Keratinocyte (primary cell): ENCODE data around the gene TMEM94. TPM values are rescaled to one million over a fixed set of nuclear protein-coding genes. Genes with fewer than 3 reads are reported as not detected.

ENCODE experiments used
- DNase-seq: peaks from one replicate; pipeline ENCODE4 v3.0.0-alpha.2; 2011; ENCODE audit warnings: low read depth, missing footprints, low spot score
- FAIRE-seq: peaks from 2 replicates; lab custom pipeline; 2011; peaks lifted over from hg19 to GRCh38; lab: Jason Lieb, UNC
- H2AFZ ChIP-seq: 2 replicates; pipeline ENCODE4 v1.6.0; 2012; ENCODE audit warnings: low read length, control low read depth, inconsistent platforms; ENCODE audit not compliant: control insufficient read depth
- H3K27ac ChIP-seq: 2 replicates; pipeline ENCODE4 v1.5.1; 2011; ENCODE audit warnings: low read length; ENCODE audit not compliant: control insufficient read depth, insufficient read depth
- H3K27me3 ChIP-seq: 3 replicates; pipeline ENCODE4 v1.6.0; 2011; ENCODE audit warnings: low read length; ENCODE audit not compliant: control insufficient read depth, insufficient read depth; ENCODE audit errors: extremely low read depth
- H3K36me3 ChIP-seq, 2 experiments: 2 replicates in 1 of 2; 3 replicates in 1 of 2; pipeline ENCODE4 v1.5.1; 2011; ENCODE audit warnings: low read length in 2 of 2, mild to moderate bottlenecking in 1 of 2; ENCODE audit not compliant: control insufficient read depth in 2 of 2, insufficient read depth in 2 of 2; ENCODE audit errors: extremely low read depth in 1 of 2
- H3K4me1 ChIP-seq: 3 replicates; pipeline ENCODE4 v1.5.1; 2011; ENCODE audit warnings: low read length; ENCODE audit not compliant: control insufficient read depth, insufficient read depth; ENCODE audit errors: extremely low read depth
- H3K4me2 ChIP-seq: 3 replicates; pipeline ENCODE4 v1.6.0; 2011; ENCODE audit warnings: low read depth, low read length; ENCODE audit not compliant: control insufficient read depth, insufficient read depth; ENCODE audit errors: extremely low read depth
- H3K4me3 ChIP-seq, 3 experiments: fragments of 200-600 bp in 1 of 3; sonication (generic) in 1 of 3; 2 replicates in 2 of 3; 3 replicates in 1 of 3; pipeline ENCODE4 v1.5.1; 2011 to 2016; ENCODE audit warnings: low read length in 3 of 3, mild to moderate bottlenecking in 3 of 3, control low read depth in 2 of 3, inconsistent platforms in 1 of 3, low read depth in 1 of 3, mixed read lengths in 1 of 3, mixed run types in 1 of 3, moderate library complexity in 1 of 3; ENCODE audit not compliant: control insufficient read depth in 2 of 3, insufficient read depth in 2 of 3; ENCODE audit errors: extremely low read depth in 1 of 3
- H3K79me2 ChIP-seq: 2 replicates; pipeline ENCODE4 v1.6.0; 2012; ENCODE audit warnings: low read length; ENCODE audit not compliant: control insufficient read depth, insufficient read depth
- H3K9ac ChIP-seq: 3 replicates; pipeline ENCODE4 v1.6.0; 2011; ENCODE audit warnings: low read length; ENCODE audit not compliant: control insufficient read depth, insufficient read depth; ENCODE audit errors: extremely low read depth
- H3K9me1 ChIP-seq: 3 replicates; pipeline ENCODE4 v1.6.0; 2011; ENCODE audit warnings: low read length; ENCODE audit not compliant: control insufficient read depth, insufficient read depth; ENCODE audit errors: extremely low read depth
- H3K9me3 ChIP-seq: 2 replicates; pipeline ENCODE4 v1.5.1; 2012; ENCODE audit warnings: low read depth, low read length; ENCODE audit not compliant: control insufficient read depth
- H4K20me1 ChIP-seq: 3 replicates; pipeline ENCODE4 v1.6.0; 2011; ENCODE audit warnings: low read length; ENCODE audit not compliant: control insufficient read depth, insufficient read depth; ENCODE audit errors: extremely low read depth
- EZH2 ChIP-seq: IDR thresholded peaks from one replicate; pipeline ENCODE4 v1.6.1; 2012; ENCODE audit warnings: inconsistent platforms, mild to moderate bottlenecking, low read length, moderate library complexity
- dilution Hi-C: fragments of 300-500 bp; cut with MboI; formaldehyde crosslinking; loops from one replicate; pipeline ENCODE4 v1.7.0; 2020; ENCODE audit warnings: low sequenced_read_pairs; ENCODE audit not compliant: extremely low pct_ligation_motif_present
- polyA plus RNA-seq, 5 experiments: library from polyadenylated mRNA; depleted of rRNA in 3 of 5; stranded (reverse) in 3 of 5; stranded (forward) in 1 of 5; unstranded in 1 of 5; fragments of >200 nt; gene quantifications; 1 replicate in 1 of 5; 2 replicates in 3 of 5; 3 replicates in 1 of 5; pipeline versions ENCODE4 v1.2.1 to v1.2.3, GENCODE V29; 2011 to 2012; ENCODE audit warnings: missing spikeins in 2 of 5, low read depth in 1 of 5, low replicate concordance in 1 of 5
- small RNA-seq, 3 experiments: library from RNA; depleted of rRNA; stranded (forward); fragments of <200 nt; gene quantifications; one replicate each; pipeline ENCODE3, GENCODE V24; 2012; ENCODE audit warnings: low read depth in 3 of 3, low replicate concordance in 1 of 3; ENCODE audit not compliant: insufficient read length in 3 of 3
- TF ChIP-seq, protein P1 (sequence below), 3 experiments: IDR thresholded peaks in 1 of 3; conservative IDR thresholded peaks in 1 of 3; optimal IDR thresholded peaks in 1 of 3; 2 replicates in 2 of 3; 3 replicates in 1 of 3; pipeline versions ENCODE3 to v1.5.1; 2011; ENCODE audit warnings: low read length in 3 of 3, mild to moderate bottlenecking in 3 of 3, moderate library complexity in 2 of 3, control low read depth in 1 of 3, inconsistent platforms in 1 of 3; ENCODE audit not compliant: insufficient read depth in 2 of 3; ENCODE audit errors: extremely low read depth in 1 of 3

TMEM94 gene
- polyA plus RNA-seq, 1 donor (not counting 4 experiments of a cell fraction or from before 2014, with no cell fraction given): 13.6 TPM

- no peak overlapping the region for H3K4me3 ChIP-seq
- FAIRE-seq: no peak
- dilution Hi-C loops: no loop called here
- no peak overlapping the region for H3K4me2 ChIP-seq
- peaks cover 16% of the 10 kb centered on the region for H3K4me1 ChIP-seq
- no peaks in the 10 kb centered on the region for H3K27me3 ChIP-seq
- H3K36me3 ChIP-seq: peaks cover 0 to 2% of the 10 kb centered on the region in 2 experiments
- H3K79me2 ChIP-seq: no peaks in the 10 kb centered on the region
- DNase-seq: no peak
- no peak for TF ChIP-seq EZH2
- TF ChIP-seq, protein P1, sequence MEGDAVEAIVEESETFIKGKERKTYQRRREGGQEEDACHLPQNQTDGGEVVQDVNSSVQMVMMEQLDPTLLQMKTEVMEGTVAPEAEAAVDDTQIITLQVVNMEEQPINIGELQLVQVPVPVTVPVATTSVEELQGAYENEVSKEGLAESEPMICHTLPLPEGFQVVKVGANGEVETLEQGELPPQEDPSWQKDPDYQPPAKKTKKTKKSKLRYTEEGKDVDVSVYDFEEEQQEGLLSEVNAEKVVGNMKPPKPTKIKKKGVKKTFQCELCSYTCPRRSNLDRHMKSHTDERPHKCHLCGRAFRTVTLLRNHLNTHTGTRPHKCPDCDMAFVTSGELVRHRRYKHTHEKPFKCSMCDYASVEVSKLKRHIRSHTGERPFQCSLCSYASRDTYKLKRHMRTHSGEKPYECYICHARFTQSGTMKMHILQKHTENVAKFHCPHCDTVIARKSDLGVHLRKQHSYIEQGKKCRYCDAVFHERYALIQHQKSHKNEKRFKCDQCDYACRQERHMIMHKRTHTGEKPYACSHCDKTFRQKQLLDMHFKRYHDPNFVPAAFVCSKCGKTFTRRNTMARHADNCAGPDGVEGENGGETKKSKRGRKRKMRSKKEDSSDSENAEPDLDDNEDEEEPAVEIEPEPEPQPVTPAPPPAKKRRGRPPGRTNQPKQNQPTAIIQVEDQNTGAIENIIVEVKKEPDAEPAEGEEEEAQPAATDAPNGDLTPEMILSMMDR (optimal IDR thresholded peaks at IDR 0.05 in 1 of 3, IDR thresholded peaks at IDR 0.05 in 1 of 3, conservative IDR thresholded peaks at IDR 0.05 in 1 of 3; ENCODE audit: extremely low read depth in 1 of 3, insufficient read depth in 2 of 3, low read length in 3 of 3): no peak
- no peaks in the 10 kb centered on the region for H3K9me1 ChIP-seq
- peaks cover 2% of the 10 kb centered on the region for H4K20me1 ChIP-seq
- H3K27ac ChIP-seq: no peak overlapping the region
- no peaks in the 10 kb centered on the region for H3K9me3 ChIP-seq
- no peak overlapping the region for H3K9ac ChIP-seq
- H2AFZ ChIP-seq: no peak overlapping the region
These were observed 90.7 kb downstream of the TMEM94 start for GRCh38 chr17:75547091-75547490.

DNA sequence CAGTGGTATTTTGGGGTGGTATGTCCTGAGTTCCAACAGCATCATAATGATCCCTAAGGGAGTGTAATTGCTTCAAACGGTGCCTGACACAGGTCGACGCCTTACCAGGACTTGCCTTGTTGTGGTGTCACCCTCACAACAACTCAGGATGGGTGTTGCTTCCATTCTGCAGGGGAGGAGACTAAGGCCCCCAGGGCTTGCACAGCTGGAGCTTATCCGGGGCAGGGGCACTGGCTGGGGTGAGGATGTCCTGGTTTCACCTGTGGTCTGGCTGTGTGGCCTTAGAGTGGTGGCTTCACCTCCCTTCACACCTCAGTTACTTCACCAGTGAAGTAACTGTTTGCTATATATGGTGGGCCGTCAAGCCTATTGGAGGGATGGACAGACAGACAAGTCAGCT lies 92.4 kb downstream of the TMEM94 start:
- Histone ChIP-seq H3K4me2 (peak overlapping the region; percentile 10), H3K9ac (peak overlapping the region; percentile 15), H3K4me1 (peaks cover 16% of the 10 kb centered on the region), H3K9me1 (no peaks in the 10 kb centered on the region), H3K79me2 (no peaks in the 10 kb centered on the region), H2AFZ (no peak overlapping the region), H4K20me1 (no peaks in the 10 kb centered on the region), H3K36me3 (peaks cover 0 to 2% of the 10 kb centered on the region in 2 experiments), H3K9me3 (no peaks in the 10 kb centered on the region), H3K4me3 (no peak overlapping the region), H3K27me3 (no peaks in the 10 kb centered on the region), H3K27ac (no peak overlapping the region)
- TF ChIP-seq EZH2: no peak
- TF ChIP-seq, protein P1 (optimal IDR thresholded peaks at IDR 0.05 in 1 of 3, IDR thresholded peaks at IDR 0.05 in 1 of 3, conservative IDR thresholded peaks at IDR 0.05 in 1 of 3; ENCODE audit: extremely low read depth in 1 of 3, insufficient read depth in 2 of 3, low read length in 3 of 3): no peak
- DNase-seq (no peak), FAIRE-seq (no peak)
- dilution Hi-C loops: no loop called here

Small RNA genes lying within 50 kb of the gene (small RNA-seq; reads per million reads assigned to genes)
- gene RF00019 (0 reads per million in 3 experiments), gene RNU6-938P (0 reads per million in 3 experiments)

Other genes starting within 250 kb of the TMEM94 start
- 22.3 to 25.2 TPM (median 22.7 TPM) in 3 replicates for gene GGA3, start 195.0 kb upstream of the TMEM94 start, polyA plus RNA-seq
- gene MRPS7, start 194.8 kb upstream of the TMEM94 start, polyA plus RNA-seq: 62.8 to 79.0 TPM (median 71.5 TPM) in 3 replicates
- gene MIF4GD, start 185.4 kb upstream of the TMEM94 start, polyA plus RNA-seq: 15.9 to 18.1 TPM (median 18.0 TPM) in 3 replicates
- 7.0 to 8.7 TPM (median 8.3 TPM) in 3 replicates for gene SLC25A19, start 167.2 kb upstream of the TMEM94 start, polyA plus RNA-seq
- 56.3 to 64.8 TPM (median 62.0 TPM) in 3 replicates for gene GRB2, start 51.0 kb upstream of the TMEM94 start, polyA plus RNA-seq
- 3.7 to 6.1 TPM (median 6.0 TPM) in 3 replicates for gene CASKIN2, start 58.9 kb downstream of the TMEM94 start, polyA plus RNA-seq
- 18.4 to 29.7 TPM (median 24.1 TPM) in 3 replicates for gene TSEN54, start 59.9 kb downstream of the TMEM94 start, polyA plus RNA-seq
- 13.8 to 28.2 TPM (median 14.9 TPM) in 3 replicates for gene LLGL2, start 69.1 kb downstream of the TMEM94 start, polyA plus RNA-seq
- gene MYO15B, start 131.2 kb downstream of the TMEM94 start, polyA plus RNA-seq: 0.01 to 0.35 TPM (median 0.14 TPM) in 3 replicates
- 0.15 to 0.59 TPM (median 0.24 TPM) in 3 replicates for gene SMIM5, start 176.8 kb downstream of the TMEM94 start, polyA plus RNA-seq
- 11.9 to 15.8 TPM (median 12.9 TPM) in 3 replicates for gene RECQL5, start 210.5 kb downstream of the TMEM94 start, polyA plus RNA-seq
- gene SAP30BP, start 210.7 kb downstream of the TMEM94 start, polyA plus RNA-seq: 99.0 to 103 TPM (median 101 TPM) in 3 replicates